Glomerular endothelial cell (primary cell): ENCODE results near the gene CALCB. TPM values are rescaled to one million over a fixed set of nuclear protein-coding genes. Genes with fewer than 3 reads are reported as not detected.

Experiments
- DNase-seq: peaks from one replicate; pipeline ENCODE4 v3.0.0-alpha.2; 2011; ENCODE audit warnings: low read depth, low spot score; ENCODE audit errors: extremely low read depth
- total RNA-seq: library from RNA; depleted of rRNA; stranded (reverse); fragments of >200 nt; gene quantifications from 2 replicates; pipeline ENCODE4 v1.2.3, GENCODE V29; 2015

CALCB gene
- total RNA-seq, 1 donor from 2014 or later, result not detected

DNA sequence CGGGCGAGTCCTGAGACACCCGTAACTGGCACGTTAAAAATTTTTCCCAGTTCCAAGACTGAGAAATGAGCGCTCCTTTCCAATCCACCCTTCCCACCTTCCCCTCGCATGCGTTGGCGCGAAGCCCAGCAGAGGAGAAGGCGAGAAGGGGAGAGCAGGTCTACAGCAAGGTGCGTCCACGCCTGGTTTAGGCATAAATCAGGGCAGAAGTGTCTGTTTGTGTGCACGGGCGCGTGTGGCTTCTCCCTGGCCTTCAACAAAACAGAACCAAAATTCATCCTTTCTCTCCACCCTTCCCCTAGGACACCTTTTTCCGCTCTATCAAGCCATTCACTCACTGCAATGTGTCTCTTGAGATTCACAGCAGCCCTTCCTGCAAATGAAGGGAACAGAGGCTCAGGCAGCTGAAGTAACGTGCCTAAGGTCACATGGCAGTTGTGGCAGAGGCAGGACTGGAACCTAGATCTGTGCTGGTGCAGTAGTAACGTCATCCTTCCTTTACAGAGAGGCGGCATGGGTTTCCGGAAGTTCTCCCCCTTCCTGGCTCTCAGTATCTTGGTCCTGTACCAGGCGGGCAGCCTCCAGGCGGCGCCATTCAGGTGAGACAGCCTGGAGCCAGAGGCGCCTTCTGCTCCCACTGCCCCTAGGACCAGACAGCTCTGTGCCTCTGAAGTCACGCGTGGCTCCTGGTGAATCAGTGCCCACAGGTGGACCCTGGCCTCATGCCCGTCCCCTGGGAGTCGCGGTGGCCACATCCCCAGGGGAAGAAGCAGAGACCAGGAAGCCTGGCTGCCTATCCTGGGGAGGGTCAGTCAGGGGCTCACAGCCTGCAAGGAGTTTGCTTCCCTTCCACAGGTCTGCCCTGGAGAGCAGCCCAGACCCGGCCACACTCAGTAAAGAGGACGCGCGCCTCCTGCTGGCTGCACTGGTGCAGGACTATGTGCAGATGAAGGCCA lies 1.1 kb downstream of the CALCB start:
- DNase-seq, result peak; percentile 14

DNA sequence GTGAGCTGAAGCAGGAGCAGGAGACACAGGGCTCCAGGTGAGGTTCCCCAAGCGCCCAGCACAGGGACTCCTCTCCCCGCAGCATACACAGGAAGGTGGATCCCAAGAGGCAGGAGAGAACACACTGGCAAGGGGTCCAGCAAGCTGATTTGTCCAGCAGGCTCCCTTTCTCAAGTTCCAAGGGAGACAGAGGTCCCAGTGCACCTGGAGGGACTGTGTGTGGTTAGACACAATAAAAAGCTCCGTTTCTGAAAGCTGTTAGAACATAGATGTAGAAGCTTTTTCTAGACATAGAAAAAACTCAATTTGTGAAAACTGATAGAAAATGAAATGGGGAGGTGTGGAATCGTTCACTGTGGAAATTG lies 1.8 kb downstream of the CALCB start:
- no peak for DNase-seq

DNA sequence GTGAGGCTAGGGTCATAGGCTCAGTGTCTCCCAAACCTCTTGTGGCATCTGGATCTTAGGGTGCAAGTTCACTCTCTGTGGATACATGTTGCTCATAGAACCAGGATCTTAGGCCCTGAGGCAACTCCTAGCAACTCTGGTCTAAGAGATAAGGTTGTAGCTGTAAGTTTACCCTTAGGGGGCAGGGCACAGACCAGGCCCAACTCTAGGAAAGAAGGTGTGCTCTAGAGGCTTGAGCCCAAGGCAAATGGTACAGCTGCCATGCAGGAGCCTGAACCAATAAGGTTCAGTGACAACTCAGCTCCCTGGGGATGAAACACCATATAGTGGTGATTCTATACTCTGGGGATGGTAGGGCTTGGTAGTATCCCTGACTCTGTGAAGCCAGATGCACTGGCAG lies 17.8 kb downstream of the CALCB start:
- no peak for DNase-seq

- no peak for DNase-seq
Measured at GRCh38 chr11:15091625-15092024, 18.2 kb downstream of the CALCB start.

GRCh38 chr11:15093432-15093831 lies 20.0 kb downstream of the CALCB start:
- no peak for DNase-seq

- DNase-seq, result no peak
Measured at GRCh38 chr11:15095736-15096228, 22.4 kb downstream of the CALCB start.

GRCh38 chr11:15097411-15097810 lies 24.0 kb downstream of the CALCB start:
- no peak for DNase-seq

DNA sequence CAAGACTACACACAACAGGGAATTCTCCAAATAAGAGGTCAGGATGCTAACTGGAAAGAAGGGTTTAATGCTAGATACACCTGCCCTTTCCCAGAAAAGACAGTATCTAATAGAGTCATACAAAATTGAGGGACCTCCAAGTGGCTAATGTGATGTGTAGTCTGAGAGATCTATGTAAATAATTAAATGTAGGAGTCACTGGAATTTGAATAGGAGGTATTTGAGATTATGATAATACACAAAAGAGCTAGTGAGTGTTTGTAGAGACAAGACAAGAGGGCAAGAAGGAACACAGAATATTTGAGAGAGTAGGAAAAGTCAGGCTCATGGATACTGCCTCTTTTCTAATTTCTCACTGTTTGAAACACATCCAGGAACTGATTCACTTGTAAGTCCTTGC lies 25.9 kb downstream of the CALCB start:
- no peak for DNase-seq

GRCh38 chr11:15101072-15101709 lies 27.8 kb downstream of the CALCB start:
- DNase-seq, result peak; percentile 37

DNA sequence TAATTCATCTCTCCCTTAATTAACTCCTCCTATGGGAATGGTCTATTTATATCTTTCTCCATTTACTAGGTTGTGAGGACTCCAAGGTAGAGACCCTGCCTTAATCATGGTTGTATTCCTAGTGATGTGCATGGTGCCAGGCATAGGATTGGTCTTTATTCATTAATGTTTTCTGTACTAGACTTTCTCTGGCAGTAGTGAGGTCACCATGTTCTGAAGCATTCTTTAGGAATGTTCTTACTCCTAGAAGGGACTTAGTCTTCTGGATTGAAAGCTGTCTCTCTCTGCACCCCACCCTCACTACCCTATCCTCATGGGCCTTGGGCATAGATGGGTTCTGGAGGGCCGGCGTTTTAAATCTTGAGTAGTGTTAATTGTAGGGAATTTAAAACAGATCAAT lies 30.8 kb downstream of the CALCB start:
- DNase-seq, result no peak

GRCh38 chr11:15106201-15106965 lies 33.0 kb downstream of the CALCB start:
- DNase-seq, result no peak

DNA sequence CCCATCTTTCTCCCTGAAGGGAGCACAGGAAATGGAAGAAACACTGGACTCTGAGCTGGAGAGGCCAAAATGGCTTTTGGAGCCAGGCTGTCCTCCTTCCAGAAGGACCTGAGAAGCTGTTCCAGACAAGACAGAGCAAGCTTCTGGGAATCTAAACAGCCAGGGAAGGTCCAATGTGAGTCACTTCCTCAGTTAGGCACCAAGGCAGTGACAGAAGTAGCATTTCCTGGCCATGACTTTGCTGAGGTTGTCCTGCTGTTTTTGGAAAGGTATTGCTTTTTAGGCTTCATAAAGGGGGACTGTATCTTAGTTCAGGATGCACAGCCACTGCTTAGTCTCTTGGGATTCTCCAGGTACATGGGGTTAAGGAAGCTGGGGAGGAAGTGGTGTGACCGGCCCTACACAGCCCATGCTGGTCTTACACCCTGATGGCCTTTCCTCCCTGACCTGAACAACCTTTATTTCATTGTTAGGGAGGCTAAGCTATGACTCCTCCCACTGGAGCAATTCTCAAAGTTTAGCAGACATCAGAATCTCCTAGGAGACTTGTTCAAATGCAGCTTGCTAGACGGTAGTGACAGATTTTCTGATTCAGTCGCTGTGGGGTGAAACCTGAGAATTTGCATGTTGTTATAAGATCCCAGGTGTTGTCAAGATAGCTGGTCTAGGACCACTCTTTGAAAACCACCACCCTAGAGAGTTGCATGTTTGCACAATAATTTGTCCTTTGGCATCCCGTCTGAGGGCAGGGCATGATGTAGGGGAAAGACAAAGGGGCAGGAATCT lies 34.5 kb downstream of the CALCB start:
- no peak for DNase-seq

GRCh38 chr11:15108592-15109130 lies 35.3 kb downstream of the CALCB start:
- no peak for DNase-seq

DNA sequence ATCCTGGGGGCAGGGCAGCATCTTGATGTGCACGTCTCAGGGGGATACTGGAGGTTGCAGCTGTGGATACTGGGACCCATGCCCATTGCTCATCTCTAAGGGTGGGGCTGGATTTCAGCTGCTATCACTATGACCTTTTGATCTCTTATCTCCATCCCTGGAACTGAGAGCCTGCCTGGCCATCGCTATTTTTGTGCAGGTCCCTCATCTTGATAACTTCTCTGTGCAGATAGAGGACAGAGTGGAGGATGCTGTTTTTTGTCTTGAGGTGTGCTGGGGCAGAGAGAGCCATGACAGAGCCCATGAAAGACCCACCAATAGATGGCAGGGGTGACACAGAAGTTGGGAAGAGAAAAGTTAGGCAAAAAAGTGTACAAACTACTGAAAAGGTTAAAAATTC lies 36.2 kb downstream of the CALCB start:
- no peak for DNase-seq

GRCh38 chr11:15111215-15111614 lies 37.8 kb downstream of the CALCB start:
- no peak for DNase-seq

DNA sequence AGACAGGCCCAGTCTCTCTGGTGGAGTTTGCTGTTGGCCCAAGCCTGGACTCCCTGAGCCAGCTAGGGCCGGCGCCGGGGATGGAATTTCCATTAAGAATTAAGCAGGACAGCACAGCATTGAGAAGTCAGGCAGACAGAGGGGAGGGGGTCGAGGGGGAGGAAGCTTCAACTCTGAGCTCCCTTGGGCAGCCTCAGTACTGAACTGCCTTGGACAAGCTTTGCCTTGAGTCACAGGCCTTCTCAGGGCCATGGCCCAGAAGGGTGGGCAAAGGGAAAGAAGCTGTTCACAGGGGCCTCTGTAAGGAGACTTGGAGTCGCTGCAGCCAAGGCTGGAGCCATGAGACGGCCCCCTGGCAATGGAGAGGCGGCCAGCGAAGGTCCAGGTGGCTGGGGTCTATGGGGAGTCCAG lies 38.7 kb downstream of the CALCB start:
- no peak for DNase-seq

DNA sequence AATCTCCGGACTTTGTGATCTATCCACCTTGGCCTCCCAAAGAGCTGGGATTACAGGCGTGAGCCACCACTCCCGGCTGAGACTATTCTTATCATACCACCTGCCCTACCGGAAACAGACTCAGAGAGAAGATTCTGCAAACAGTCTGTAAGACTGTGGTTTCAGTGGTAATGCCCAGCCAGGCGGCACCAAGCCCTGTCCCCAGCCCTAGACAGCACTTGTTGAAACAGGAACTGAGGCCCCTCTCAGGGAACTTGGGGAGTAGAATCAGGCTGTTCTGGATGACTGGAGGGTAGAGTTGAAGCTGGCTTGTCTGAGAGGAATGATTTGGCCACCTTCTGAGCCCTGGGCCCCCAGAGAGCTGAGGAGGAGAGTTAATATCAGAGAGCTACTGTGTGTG lies 40.0 kb downstream of the CALCB start:
- DNase-seq, result no peak

DNA sequence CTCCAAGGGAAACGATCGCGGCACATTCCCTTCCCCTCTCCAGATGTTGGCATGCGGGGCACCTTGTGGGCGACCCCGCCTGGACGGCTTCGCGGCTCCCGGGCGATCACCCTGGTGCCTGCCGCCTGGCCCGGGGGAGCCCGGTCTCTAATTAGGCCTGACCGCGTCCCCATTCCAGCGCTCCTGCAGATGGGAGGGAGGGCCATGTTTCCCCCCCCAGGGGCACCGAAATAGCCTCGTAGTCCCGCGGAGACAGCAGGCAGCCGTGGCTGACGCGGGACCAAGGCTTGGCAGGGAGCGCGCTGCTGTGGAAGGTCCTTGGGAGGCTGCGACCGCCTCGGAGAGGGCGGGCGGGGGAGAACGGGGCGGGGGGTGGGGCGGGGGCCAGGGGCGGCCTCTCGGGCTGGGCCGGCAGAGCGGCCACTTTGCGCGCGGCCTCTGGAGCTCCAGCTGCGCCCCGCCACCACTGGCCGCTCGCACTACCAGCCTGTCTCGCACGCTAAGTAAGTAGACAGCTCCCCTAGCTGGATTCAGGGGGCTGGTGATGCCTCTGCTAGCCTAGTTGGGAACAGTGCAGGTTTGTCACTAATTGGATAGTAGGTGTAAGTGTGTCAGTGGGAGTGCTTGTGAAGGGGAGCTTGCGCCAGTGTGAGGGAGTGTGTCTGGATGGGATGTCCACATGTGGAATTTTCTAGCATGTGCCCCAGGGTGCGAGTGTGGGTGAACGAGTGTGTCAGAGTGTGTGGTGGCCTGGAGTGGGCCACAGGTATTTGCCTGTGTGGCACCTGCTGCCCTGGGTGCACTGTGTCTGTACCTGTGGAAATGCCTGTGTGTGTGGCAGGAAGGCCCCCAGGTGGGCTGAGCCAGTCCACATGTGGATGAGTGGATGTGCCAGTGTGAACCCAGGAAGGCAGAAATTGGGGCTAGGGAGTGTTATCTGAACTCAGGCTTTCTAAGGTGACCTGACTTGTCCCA lies 41.4 kb downstream of the CALCB start, which contains the start of gene INSC:
TSS of gene INSC (plus strand) at position 423 of the 975 bp plus-strand sequence. CDS start 34,252 bp downstream, outside the sequence.
- no peak for DNase-seq

GRCh38 chr11:15115686-15116085 lies 42.3 kb downstream of the CALCB start:
- DNase-seq, result no peak
